HepG2 (cell line): ENCODE measurements around the gene CPEB2. TPM values are rescaled to one million over a fixed set of nuclear protein-coding genes. Genes with fewer than 3 reads are reported as not detected.

Experiments used
- ARID2 ChIP-seq: sonication (generic); formaldehyde crosslinking; IDR thresholded peaks from 2 replicates; pipeline ENCODE4 v1.8.1; 2022; ENCODE audit warnings: mild to moderate bottlenecking, missing genetic modification reagents, borderline replicate concordance
- BCL6 ChIP-seq: IDR thresholded peaks from 2 replicates; pipeline ENCODE4 v1.6.1; 2016; ENCODE audit warnings: missing genetic modification reagents, missing compliant biosample characterization
- MEF2D ChIP-seq: sonication (generic); formaldehyde crosslinking; IDR thresholded peaks from 2 replicates; pipeline ENCODE4 v1.5.1; 2020; ENCODE audit warnings: mild to moderate bottlenecking, missing genetic modification reagents
- PAX8 ChIP-seq: sonication (generic); formaldehyde crosslinking; IDR thresholded peaks from 2 replicates; pipeline ENCODE4 v1.8.0; 2022; ENCODE audit warnings: mild to moderate bottlenecking, missing genetic modification reagents, borderline replicate concordance
- SMAD3 ChIP-seq: sonication (generic); formaldehyde crosslinking; IDR thresholded peaks from 2 replicates; pipeline ENCODE4 v1.4.0; 2020; ENCODE audit warnings: missing genetic modification reagents
- SP5 ChIP-seq: IDR thresholded peaks from 2 replicates; pipeline ENCODE4 v1.6.1; 2016; ENCODE audit warnings: low read depth, borderline replicate concordance
- TAF1 ChIP-seq: sonication (generic); formaldehyde crosslinking; IDR thresholded peaks from 2 replicates; pipeline ENCODE4 v1.4.0; 2020; ENCODE audit warnings: missing genetic modification reagents
- TARDBP ChIP-seq: sonication (generic); formaldehyde crosslinking; IDR thresholded peaks from 2 replicates; pipeline ENCODE4 v1.8.0; 2022; ENCODE audit warnings: mild to moderate bottlenecking, missing genetic modification reagents
- TGIF2 ChIP-seq: IDR thresholded peaks from 2 replicates; pipeline ENCODE4 v1.6.1; 2016; ENCODE audit warnings: control low read depth, missing compliant biosample characterization
- TSC22D2 ChIP-seq: sonication (generic); formaldehyde crosslinking; IDR thresholded peaks from 2 replicates; pipeline ENCODE4 v1.5.1; 2020; ENCODE audit warnings: missing genetic modification reagents, mild to moderate bottlenecking, borderline replicate concordance
- ZFX ChIP-seq: sonication (generic); formaldehyde crosslinking; IDR thresholded peaks from 2 replicates; pipeline ENCODE4 v1.4.0; 2020; ENCODE audit warnings: mild to moderate bottlenecking, low read depth, missing genetic modification reagents, moderate library complexity
- ZFY ChIP-seq: sonication (generic); formaldehyde crosslinking; IDR thresholded peaks from 2 replicates; pipeline ENCODE4 v1.4.0; 2020; ENCODE audit warnings: missing genetic modification reagents
- ZMYM4 ChIP-seq: sonication (generic); formaldehyde crosslinking; IDR thresholded peaks from 2 replicates; pipeline ENCODE4 v1.8.1; 2023; ENCODE audit warnings: mild to moderate bottlenecking, missing genetic modification reagents
- ZNF124 ChIP-seq: sonication (generic); formaldehyde crosslinking; IDR thresholded peaks from 2 replicates; pipeline ENCODE4 v1.4.0; 2020; ENCODE audit warnings: missing genetic modification reagents
- ZNF33B ChIP-seq: sonication (generic); formaldehyde crosslinking; IDR thresholded peaks from 2 replicates; pipeline ENCODE4 v1.5.1; 2020; ENCODE audit warnings: mild to moderate bottlenecking, missing genetic modification reagents
- ZNF747 ChIP-seq: sonication (generic); formaldehyde crosslinking; IDR thresholded peaks from 2 replicates; pipeline ENCODE4 v1.8.1; 2023; ENCODE audit warnings: missing genetic modification reagents, mild to moderate bottlenecking, borderline replicate concordance
- ZNF777 ChIP-seq: sonication (generic); formaldehyde crosslinking; IDR thresholded peaks from 2 replicates; pipeline ENCODE4 v1.4.0; 2020; ENCODE audit warnings: missing genetic modification reagents
- polyA plus RNA-seq, 8 experiments: library from polyadenylated mRNA; depleted of rRNA in 3 of 8; stranded (reverse) in 7 of 8; unstranded in 1 of 8; fragments of >200 nt; fragmentation: Illumina TruSeq in 4 of 8; extraction: Trizol in 4 of 8; gene quantifications; 2 replicates each; pipeline versions ENCODE4 v1.2.1 to v1.2.3, GENCODE V29; 2011 to 2016; ENCODE audit warnings: low read depth in 4 of 8, missing spikeins in 1 of 8, mixed read lengths in 1 of 8; ENCODE audit not compliant: insufficient read depth in 1 of 8
- total RNA-seq, 5 experiments: library from RNA; depleted of rRNA; stranded (reverse); fragments of >200 nt; fragmentation: Illumina TruSeq; extraction: Trizol; gene quantifications; 2 replicates each; pipeline ENCODE4 v1.2.3, GENCODE V29; 2016; ENCODE audit warnings: low read depth in 1 of 5
- TF ChIP-seq, protein P1 (sequence below): sonication (generic); formaldehyde crosslinking; IDR thresholded peaks from 2 replicates; pipeline ENCODE4 v1.9.0; 2021; ENCODE audit warnings: mild to moderate bottlenecking, missing genetic modification reagents
- TF ChIP-seq, protein P2 (sequence below): IDR thresholded peaks from 2 replicates; pipeline ENCODE4 v1.6.1; 2016; ENCODE audit warnings: missing compliant biosample characterization, missing genetic modification reagents, borderline replicate concordance
- TF ChIP-seq, protein P3 (sequence below): sonication (generic); formaldehyde crosslinking; IDR thresholded peaks from 2 replicates; pipeline ENCODE4 v1.5.0; 2020; ENCODE audit warnings: missing genetic modification reagents, mild to moderate bottlenecking, borderline replicate concordance
- TF ChIP-seq, protein P4 (sequence below): sonication (generic); formaldehyde crosslinking; IDR thresholded peaks from 2 replicates; pipeline ENCODE4 v1.8.0; 2022; ENCODE audit warnings: missing genetic modification reagents, low read depth, mild to moderate bottlenecking, borderline replicate concordance

CPEB2 gene
- total and polyA plus RNA-seq, 2 of the 13 experiments (the other 11 are each of a cell fraction or from before 2014, with no cell fraction given), result 2.0 to 2.5 TPM

DNA sequence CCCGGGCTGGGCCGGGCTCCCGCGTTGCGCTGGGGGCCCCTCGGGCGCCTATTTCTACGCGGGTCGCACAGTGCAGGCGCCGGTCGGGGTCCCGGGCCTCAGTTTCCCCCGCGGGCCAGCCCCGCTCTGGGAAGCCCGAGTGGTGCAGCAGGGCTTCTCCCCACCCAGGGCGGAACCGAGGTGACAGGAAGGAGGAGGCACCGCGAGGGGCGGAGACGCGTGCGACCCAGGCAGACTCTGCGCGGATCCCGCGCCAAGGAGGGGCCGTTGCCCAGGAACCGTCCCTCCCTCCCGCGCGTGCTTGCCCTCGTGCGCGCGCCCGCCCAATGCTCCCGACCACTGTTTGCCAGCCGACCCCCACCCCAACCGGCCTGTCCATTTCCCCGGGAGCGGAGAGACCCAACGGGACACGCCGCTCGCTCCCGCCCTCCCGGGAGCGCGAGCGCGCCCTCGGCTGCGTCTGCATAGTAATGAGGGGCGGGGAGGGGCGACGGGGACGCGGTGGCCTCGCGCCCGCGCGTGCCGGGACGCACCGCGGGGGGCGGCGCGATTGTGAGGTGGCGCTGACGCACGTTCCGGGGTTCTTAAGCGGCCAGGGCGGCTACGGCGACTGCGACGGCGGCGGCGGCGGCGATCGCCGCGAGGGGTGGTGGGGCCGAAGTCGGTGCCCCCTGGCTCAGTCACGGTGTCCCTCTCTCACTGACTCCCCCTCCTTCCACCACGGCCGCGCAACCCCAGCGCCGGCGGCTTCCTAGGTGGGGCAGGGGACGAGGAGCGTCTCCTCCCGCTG, at the start of gene CPEB2 (continued):
- TF ChIP-seq, protein P1, sequence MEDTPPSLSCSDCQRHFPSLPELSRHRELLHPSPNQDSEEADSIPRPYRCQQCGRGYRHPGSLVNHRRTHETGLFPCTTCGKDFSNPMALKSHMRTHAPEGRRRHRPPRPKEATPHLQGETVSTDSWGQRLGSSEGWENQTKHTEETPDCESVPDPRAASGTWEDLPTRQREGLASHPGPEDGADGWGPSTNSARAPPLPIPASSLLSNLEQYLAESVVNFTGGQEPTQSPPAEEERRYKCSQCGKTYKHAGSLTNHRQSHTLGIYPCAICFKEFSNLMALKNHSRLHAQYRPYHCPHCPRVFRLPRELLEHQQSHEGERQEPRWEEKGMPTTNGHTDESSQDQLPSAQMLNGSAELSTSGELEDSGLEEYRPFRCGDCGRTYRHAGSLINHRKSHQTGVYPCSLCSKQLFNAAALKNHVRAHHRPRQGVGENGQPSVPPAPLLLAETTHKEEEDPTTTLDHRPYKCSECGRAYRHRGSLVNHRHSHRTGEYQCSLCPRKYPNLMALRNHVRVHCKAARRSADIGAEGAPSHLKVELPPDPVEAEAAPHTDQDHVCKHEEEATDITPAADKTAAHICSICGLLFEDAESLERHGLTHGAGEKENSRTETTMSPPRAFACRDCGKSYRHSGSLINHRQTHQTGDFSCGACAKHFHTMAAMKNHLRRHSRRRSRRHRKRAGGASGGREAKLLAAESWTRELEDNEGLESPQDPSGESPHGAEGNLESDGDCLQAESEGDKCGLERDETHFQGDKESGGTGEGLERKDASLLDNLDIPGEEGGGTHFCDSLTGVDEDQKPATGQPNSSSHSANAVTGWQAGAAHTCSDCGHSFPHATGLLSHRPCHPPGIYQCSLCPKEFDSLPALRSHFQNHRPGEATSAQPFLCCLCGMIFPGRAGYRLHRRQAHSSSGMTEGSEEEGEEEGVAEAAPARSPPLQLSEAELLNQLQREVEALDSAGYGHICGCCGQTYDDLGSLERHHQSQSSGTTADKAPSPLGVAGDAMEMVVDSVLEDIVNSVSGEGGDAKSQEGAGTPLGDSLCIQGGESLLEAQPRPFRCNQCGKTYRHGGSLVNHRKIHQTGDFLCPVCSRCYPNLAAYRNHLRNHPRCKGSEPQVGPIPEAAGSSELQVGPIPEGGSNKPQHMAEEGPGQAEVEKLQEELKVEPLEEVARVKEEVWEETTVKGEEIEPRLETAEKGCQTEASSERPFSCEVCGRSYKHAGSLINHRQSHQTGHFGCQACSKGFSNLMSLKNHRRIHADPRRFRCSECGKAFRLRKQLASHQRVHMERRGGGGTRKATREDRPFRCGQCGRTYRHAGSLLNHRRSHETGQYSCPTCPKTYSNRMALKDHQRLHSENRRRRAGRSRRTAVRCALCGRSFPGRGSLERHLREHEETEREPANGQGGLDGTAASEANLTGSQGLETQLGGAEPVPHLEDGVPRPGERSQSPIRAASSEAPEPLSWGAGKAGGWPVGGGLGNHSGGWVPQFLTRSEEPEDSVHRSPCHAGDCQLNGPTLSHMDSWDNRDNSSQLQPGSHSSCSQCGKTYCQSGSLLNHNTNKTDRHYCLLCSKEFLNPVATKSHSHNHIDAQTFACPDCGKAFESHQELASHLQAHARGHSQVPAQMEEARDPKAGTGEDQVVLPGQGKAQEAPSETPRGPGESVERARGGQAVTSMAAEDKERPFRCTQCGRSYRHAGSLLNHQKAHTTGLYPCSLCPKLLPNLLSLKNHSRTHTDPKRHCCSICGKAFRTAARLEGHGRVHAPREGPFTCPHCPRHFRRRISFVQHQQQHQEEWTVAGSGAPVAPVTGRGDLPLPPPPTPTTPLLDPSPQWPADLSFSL (CRISPR knock-in tag), result 0 out of 2 replicates have a peak, but pooled peaks have one; percentile 18
- 0 out of 2 replicates have a peak, but pooled peaks have one; percentile 6 for TF ChIP-seq MEF2D (CRISPR knock-in tag)
- TF ChIP-seq ZNF747 (CRISPR knock-in tag), result no peak; the same call in 1 of the 2 replicates
- 0 out of 2 replicates have a peak, but pooled peaks have one; percentile 29 for TF ChIP-seq TGIF2 (CRISPR knock-in tag)
- peak; percentile 84 for TF ChIP-seq TAF1 (CRISPR knock-in tag)
- peak; percentile 52; the same call in 1 of the 2 replicates for TF ChIP-seq PAX8 (CRISPR knock-in tag)
- TF ChIP-seq ZNF124 (CRISPR knock-in tag), result peak; percentile 25; the same call in 1 of the 2 replicates
- TF ChIP-seq TSC22D2 (CRISPR knock-in tag), result 0 out of 2 replicates have a peak, but pooled peaks have one; percentile 23
- no peak for TF ChIP-seq ZNF33B (CRISPR knock-in tag)
- TF ChIP-seq ZFX (CRISPR knock-in tag), result peak; percentile 79
- 0 out of 2 replicates have a peak, but pooled peaks have one; percentile 15 for TF ChIP-seq SMAD3 (CRISPR knock-in tag)
- peak; percentile 18; the same call in 1 of the 2 replicates for TF ChIP-seq TARDBP (CRISPR knock-in tag)
- TF ChIP-seq, protein P2, sequence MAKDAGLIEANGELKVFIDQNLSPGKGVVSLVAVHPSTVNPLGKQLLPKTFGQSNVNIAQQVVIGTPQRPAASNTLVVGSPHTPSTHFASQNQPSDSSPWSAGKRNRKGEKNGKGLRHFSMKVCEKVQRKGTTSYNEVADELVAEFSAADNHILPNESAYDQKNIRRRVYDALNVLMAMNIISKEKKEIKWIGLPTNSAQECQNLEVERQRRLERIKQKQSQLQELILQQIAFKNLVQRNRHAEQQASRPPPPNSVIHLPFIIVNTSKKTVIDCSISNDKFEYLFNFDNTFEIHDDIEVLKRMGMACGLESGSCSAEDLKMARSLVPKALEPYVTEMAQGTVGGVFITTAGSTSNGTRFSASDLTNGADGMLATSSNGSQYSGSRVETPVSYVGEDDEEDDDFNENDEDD (CRISPR knock-in tag), result peak; percentile 82; the same call in 1 of the 2 replicates
- TF ChIP-seq, protein P3, sequence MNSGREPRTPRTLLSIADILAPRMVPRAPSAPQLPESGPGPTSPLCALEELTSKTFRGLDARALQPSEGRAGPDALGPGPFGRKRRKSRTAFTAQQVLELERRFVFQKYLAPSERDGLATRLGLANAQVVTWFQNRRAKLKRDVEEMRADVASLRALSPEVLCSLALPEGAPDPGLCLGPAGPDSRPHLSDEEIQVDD (CRISPR knock-in tag), result peak; percentile 51; the same call in 1 of the 2 replicates
- no peak for TF ChIP-seq ARID2 (CRISPR knock-in tag)
- TF ChIP-seq ZNF777, result peak; percentile 85
- TF ChIP-seq SP5, result peak; percentile 51; the same call in 1 of the 2 replicates
- TF ChIP-seq BCL6 (CRISPR knock-in tag), result 0 out of 2 replicates have a peak, but pooled peaks have one; percentile 18
- TF ChIP-seq, protein P4, sequence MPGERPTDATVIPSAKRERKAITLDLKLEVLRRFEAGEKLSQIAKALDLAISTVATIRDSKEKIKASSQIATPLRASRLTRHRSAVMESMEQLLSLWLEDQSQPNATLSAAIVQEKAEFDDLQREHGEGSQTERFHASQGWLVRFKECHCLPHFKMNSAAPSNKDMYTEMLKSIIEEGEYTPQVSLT (CRISPR knock-in tag), result no peak
- peak; percentile 67 for TF ChIP-seq ZFY (CRISPR knock-in tag)
- TF ChIP-seq ZMYM4, result peak; percentile 39; the same call in 1 of the 2 replicates
